GM12872 (cell line): ENCODE measurements around the gene ACTC1.

Experiments used
- TF ChIP-seq, protein P1 (sequence below): IDR thresholded peaks from 3 replicates; pipeline ENCODE4 v1.5.1; 2011; ENCODE audit warnings: low read depth, mild to moderate bottlenecking, low read length, moderate library complexity; ENCODE audit not compliant: insufficient read depth

Gene ACTC1

DNA sequence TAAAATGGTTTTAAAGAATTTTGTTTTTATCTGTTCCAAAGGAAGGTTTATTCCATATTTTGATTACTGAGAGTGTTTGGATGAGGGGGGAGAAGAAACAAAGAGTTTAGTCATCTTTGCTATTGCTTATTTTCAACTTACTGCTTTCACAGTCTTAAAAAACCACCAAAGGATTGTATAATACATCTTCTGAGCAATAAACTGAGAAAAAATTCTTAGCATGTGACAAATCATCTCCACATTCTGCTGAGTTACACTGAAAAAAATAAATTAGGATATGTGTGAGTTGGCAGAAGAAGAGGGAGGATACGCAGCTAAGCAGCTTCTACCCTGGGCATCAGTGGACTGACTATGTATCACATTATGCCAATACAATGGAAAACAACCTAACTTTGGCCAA lies 23.2 kb upstream of the ACTC1 start:
- TF ChIP-seq, protein P1, sequence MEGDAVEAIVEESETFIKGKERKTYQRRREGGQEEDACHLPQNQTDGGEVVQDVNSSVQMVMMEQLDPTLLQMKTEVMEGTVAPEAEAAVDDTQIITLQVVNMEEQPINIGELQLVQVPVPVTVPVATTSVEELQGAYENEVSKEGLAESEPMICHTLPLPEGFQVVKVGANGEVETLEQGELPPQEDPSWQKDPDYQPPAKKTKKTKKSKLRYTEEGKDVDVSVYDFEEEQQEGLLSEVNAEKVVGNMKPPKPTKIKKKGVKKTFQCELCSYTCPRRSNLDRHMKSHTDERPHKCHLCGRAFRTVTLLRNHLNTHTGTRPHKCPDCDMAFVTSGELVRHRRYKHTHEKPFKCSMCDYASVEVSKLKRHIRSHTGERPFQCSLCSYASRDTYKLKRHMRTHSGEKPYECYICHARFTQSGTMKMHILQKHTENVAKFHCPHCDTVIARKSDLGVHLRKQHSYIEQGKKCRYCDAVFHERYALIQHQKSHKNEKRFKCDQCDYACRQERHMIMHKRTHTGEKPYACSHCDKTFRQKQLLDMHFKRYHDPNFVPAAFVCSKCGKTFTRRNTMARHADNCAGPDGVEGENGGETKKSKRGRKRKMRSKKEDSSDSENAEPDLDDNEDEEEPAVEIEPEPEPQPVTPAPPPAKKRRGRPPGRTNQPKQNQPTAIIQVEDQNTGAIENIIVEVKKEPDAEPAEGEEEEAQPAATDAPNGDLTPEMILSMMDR: no peak

- TF ChIP-seq, protein P1: no peak
Observed at GRCh38 chr15:34815836-34816235, 20.5 kb upstream of the ACTC1 start.

- TF ChIP-seq, protein P1: no peak
Observed at GRCh38 chr15:34813446-34814190, 18.3 kb upstream of the ACTC1 start.

DNA sequence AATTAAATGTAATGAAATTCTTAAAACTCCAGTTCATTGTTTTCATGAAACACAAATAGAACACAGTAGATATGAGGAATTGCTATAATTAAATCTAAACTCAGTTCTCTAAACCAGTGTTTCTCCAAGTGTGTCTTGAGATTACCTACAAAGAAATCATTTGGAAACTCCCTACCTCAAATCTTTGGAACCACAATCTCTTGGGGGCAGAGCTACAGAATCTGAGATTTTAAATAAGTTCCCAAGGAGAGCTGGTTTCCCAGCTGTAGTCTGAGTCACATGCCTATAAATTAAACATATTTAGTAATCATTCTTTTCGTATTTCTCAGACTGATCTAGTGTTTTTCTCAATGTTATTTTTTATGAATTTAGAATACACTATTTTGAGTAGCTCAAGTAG lies 17.0 kb upstream of the ACTC1 start:
- TF ChIP-seq, protein P1: no peak

GRCh38 chr15:34810443-34811129 lies 15.2 kb upstream of the ACTC1 start:
- TF ChIP-seq, protein P1: no peak

DNA sequence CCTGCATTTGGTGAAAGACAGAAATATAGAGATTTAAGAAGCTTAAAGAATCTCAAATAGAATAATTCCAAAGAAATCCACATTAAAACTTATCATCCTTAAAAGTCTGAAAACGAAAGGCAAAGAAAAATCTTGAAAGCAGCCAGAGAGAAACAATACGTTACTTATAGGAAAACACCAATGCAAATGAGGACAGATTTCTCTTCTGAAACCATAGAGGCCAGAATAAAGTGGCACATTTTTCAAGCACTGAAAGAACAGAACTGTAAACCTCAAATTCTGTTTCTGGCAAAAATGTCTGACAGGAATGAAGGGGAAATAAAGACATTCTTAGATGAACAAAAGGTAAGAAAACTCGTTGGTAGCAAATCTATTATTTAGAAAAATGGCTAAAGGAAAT lies 13.8 kb upstream of the ACTC1 start:
- TF ChIP-seq, protein P1: no peak

DNA sequence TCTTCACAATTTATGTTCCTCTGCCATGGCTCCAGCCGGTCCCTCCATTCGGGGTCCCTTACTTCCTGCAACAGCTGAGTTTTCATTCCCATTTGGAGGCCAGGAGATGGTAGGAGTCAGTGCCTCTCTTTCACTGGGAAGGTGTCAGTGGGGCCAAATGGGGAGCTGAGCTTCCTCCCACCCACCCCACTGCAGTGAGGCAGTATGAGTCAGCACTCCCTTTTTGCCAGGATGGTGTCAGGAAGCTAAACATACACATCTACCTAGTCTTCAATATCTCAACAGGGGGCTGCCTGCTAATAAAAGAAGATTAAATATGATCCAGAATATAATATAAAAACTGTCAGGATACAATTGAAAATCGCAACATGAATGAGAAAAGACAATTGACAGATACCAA lies 12.7 kb upstream of the ACTC1 start:
- TF ChIP-seq, protein P1: no peak
